Cerebellar nuclear complex (tissue), 1 donor: Measurements from ENCODE around the gene PTGDR.

Experiments used
- DNase-seq, 2 experiments: peaks; one replicate each; lab custom pipeline; 2025; lab: John Stamatoyannopoulos, UW

PTGDR gene, protein sequence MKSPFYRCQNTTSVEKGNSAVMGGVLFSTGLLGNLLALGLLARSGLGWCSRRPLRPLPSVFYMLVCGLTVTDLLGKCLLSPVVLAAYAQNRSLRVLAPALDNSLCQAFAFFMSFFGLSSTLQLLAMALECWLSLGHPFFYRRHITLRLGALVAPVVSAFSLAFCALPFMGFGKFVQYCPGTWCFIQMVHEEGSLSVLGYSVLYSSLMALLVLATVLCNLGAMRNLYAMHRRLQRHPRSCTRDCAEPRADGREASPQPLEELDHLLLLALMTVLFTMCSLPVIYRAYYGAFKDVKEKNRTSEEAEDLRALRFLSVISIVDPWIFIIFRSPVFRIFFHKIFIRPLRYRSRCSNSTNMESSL

DNA sequence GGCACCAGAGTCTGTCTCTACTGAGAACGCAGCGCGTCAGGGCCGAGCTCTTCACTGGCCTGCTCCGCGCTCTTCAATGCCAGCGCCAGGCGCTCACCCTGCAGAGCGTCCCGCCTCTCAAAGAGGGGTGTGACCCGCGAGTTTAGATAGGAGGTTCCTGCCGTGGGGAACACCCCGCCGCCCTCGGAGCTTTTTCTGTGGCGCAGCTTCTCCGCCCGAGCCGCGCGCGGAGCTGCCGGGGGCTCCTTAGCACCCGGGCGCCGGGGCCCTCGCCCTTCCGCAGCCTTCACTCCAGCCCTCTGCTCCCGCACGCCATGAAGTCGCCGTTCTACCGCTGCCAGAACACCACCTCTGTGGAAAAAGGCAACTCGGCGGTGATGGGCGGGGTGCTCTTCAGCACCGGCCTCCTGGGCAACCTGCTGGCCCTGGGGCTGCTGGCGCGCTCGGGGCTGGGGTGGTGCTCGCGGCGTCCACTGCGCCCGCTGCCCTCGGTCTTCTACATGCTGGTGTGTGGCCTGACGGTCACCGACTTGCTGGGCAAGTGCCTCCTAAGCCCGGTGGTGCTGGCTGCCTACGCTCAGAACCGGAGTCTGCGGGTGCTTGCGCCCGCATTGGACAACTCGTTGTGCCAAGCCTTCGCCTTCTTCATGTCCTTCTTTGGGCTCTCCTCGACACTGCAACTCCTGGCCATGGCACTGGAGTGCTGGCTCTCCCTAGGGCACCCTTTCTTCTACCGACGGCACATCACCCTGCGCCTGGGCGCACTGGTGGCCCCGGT, at the start of gene PTGDR:
TSS of gene PTGDR (plus strand) at position 198 of the 778 bp plus-strand sequence. CDS start at position 315, 117 bp downstream.
- no peak for DNase-seq

GRCh38 chr14:52219488-52220084, 47.9 kb upstream of the PTGDR start:
- DNase-seq = no peak

- no peak for DNase-seq
Observed at GRCh38 chr14:52220924-52221811, 46.3 kb upstream of the PTGDR start.

- no peak for DNase-seq
Observed at GRCh38 chr14:52222901-52223300, 44.6 kb upstream of the PTGDR start.

DNA sequence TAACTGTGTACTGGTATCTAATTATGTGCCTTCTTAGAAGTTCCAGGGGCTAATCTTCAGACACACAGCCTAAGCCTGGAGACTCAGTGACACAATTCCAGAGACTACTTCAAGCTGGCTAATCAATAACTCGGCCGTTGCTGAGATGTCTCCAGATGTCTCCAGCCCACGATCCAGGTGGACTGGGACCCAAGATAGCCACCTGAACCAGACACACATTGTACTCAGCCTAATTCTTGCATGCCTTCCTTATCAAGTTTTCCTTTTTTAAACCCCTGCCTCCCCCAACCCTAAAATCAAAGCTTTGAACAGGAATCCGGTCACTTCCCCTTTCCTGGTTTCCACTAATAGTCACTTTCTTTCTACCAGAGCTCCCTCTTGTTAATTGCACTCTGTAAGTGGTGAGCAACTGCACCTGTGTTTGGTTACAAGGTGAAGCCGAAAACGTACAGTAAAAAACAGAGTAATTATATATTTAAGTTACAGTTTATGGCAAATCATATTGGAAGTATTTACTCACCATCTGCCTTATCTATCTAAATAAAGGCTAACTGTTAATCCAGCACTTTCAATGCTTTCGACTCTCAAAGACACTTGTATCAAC, 39.8 kb upstream of the PTGDR start:
- DNase-seq = no peak

- DNase-seq = no peak
Observed at GRCh38 chr14:52233693-52234092, 33.8 kb upstream of the PTGDR start.

GRCh38 chr14:52235434-52235833, 32.1 kb upstream of the PTGDR start:
- DNase-seq = no peak

GRCh38 chr14:52235866-52236510, 31.5 kb upstream of the PTGDR start:
- no peak for DNase-seq

DNA sequence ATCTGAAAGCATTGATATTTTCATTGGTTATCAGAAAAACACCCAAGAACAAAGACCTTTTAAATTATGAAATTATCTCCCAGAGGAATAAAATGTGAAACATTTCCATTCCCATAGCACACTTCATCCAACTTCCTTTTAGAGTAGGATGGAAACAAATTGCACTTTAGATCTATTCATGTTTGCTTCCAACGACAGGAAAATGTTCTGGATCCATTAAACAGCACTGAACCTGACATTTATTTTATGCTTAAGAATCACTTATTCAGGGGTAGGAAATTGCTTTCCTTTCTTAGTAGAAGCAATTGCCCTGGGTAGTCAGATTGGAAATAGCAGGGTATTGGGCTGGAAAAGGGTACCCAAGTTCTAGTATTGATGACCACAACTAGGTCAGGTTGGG, 28.8 kb upstream of the PTGDR start:
- no peak for DNase-seq

DNA sequence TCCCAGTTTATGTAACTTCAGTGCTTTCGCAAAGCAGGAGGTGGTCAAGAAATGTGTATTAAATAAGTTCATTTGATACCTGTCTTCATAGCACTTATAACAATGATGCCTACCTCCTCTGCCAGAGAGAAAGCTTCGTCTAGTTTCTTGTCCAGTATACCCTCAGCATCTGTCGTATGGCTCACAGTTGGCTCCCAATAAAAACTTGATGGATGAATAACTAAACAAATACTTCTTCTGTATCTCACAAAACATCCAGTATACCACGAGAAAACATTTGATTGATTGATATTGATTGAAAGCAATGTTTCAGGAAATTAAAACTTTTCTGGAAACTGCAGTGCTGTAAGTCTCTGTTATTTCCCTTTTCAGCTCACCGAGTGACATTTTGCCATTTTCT, 26.9 kb upstream of the PTGDR start:
- DNase-seq = no peak

GRCh38 chr14:52241087-52241793, 26.3 kb upstream of the PTGDR start:
- DNase-seq = no peak

DNA sequence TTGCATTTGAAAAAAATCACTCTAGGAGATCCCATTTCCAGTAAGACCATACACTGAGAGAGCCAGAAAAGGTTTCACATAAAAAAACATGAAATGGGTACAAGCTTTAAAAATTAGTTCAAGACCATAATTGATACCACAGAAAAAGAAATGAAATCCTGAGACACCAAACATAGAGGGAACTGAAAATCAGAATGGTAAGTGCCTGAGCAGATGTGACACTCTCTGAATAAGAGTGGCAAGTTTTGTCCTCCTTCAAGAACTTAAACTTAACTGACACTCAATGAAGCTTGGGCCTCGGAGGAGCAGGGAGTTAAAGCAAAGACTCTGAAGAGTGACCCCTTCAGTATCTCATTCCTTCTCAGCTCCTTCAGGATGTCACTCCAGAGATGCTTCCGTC, 23.2 kb upstream of the PTGDR start:
- DNase-seq = no peak

DNA sequence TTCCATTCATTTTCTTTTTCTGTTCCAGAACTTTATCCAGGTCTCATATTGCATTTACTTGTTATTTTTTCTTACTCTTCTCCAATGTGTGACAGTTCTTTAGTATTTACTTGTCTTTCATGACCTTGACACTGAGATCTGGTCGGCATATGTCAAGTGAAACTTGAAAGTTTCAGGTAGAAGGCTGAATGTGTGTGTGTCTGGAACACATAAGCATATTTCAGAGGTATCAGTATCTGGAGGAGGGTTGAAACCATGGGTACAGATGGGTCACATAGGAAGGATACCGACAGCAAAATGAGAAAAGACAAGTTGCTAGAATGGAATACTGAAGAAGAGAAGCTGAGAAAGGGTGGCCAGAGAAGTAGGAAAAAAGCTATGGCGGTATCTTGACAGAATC, 22.5 kb upstream of the PTGDR start:
- DNase-seq = no peak

DNA sequence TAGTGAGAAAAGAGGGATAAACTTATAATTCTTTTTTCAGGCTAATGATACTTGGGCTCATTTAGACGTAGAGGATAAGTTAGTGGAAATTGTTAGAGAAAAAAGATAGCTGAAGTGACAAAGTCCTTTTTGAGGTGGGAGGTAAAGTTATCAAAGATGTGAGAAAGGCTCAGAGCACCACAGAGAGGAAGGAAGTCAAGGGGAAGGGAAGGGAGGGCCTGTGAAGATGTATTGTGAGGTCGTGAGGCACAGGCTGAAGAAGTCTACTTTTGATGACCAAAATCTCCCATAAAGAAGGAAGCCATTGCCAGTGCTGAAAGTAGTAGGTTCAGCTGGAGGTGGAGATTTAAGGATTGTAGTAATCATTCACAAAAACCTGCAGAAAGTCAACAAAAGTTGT, 19.4 kb upstream of the PTGDR start:
- no peak for DNase-seq

GRCh38 chr14:52251724-52252123, 15.8 kb upstream of the PTGDR start:
- DNase-seq = no peak

DNA sequence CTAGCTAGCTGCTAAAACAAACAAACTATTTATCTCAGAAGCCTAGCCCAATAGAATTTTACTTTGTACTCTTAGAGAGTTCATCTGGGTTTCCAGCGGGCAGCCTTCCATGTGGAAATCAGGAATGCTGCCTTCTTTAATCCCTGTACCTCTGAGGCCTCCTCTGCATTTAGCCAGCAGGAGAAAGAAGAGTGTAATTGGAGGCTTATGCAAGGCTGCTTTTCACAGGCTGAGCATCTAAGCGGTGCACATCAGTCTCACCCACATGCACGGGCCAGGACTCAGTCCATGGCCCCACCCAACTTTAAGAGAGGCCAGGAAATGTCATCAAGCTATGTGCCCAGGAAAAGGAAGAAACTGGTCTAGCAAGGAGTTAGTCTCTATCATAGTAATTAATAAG, 14.0 kb upstream of the PTGDR start:
- no peak for DNase-seq

DNA sequence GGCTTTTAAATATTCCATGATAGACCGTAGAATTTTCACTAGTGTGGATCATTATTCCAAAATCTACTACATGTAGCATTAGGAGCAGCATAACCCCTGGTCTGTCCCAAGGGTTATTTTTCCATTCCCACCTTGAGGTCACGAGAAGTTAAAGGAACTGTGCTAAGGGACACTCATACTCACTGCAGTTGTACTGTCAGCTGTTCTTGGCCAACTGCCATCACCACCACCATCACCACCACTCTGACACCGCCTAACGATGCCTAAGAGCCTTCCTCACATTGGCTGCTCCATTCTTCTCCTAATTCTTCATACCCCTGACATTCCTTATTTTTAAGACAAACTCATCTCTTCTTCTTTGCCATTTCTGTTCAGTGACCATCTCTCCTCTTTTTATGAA, 13.4 kb upstream of the PTGDR start:
- no peak for DNase-seq

DNA sequence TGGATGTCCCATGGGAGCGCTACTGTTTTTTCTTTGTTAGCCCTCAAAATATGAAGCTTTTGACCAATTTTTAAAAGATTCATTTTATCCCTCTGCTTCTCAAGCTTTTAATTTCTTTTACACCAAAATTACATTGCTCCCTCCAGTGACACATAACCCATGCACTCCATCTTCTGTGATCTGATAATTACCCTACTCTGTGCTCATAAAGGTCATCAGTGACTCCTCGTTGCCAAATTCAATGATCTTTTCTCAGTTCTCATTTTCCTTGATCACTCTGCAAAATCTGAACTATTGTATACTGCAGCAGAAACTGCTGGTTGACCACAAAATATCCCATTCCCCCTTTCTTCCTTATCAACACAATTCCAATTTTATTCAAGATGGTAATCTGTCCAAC, 8.7 kb upstream of the PTGDR start:
- no peak for DNase-seq

DNA sequence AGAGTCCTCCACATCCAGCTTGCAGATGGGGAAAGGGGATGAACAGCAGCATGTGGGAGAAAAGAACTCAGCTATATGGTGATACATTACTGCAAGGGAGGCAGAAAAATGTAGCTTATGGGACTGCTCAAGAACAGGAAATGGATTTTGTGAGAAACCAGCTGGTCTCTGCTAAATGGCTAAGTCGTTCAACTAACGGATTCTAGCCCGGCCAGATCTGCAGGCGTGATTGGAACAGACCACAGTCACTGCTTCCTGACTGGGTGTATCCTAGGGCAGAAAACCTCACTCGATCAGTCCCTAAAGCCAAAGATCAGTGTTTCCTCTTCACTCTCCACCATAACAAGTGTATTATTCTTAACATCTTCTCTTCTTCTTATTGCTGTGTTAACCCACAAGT, 8.1 kb upstream of the PTGDR start:
- no peak for DNase-seq

- DNase-seq = no peak
Observed at GRCh38 chr14:52262600-52262999, 4.9 kb upstream of the PTGDR start.
